ENCODE measurements around the gene LRP1-AS.

GRCh38 chr12:57188090-57188425 is 40.6 kb upstream of the LRP1-AS start:
- TF ChIP-seq CTCF (IDR thresholded peaks at IDR 0.05) (no peak), POLR2A (IDR thresholded peaks at IDR 0.05) (no peak)
